H9 (cell line): ENCODE results near the gene DDO. TPM values are rescaled to one million over a fixed set of nuclear protein-coding genes. Genes with fewer than 3 reads are reported as not detected.

ENCODE experiments used
- DNase-seq: peaks from one replicate; pipeline ENCODE4 v3.0.0-alpha.2; 2017
- H2AFZ ChIP-seq: one replicate; pipeline ENCODE4 v1.6.1; 2013; ENCODE audit warnings: mild to moderate bottlenecking, low read length, control low read depth, moderate library complexity
- H2AK5ac ChIP-seq: 2 replicates; pipeline ENCODE4 v1.6.1; 2013; ENCODE audit warnings: low read length, control low read depth, mixed read lengths; ENCODE audit not compliant: insufficient read length
- H2BK120ac ChIP-seq: one replicate; pipeline ENCODE4 v1.6.1; 2013; ENCODE audit warnings: low read depth, mild to moderate bottlenecking, low read length, control low read depth, inconsistent platforms; ENCODE audit not compliant: poor library complexity, severe bottlenecking
- H2BK12ac ChIP-seq: 2 replicates; pipeline ENCODE4 v1.6.1; 2013; ENCODE audit warnings: low read length, control low read depth, mixed read lengths, low read depth; ENCODE audit not compliant: insufficient read length
- H2BK15ac ChIP-seq: 2 replicates; pipeline ENCODE4 v1.6.1; 2013; ENCODE audit warnings: low read depth, low read length, control low read depth
- H2BK20ac ChIP-seq: one replicate; pipeline ENCODE4 v1.6.1; 2013; ENCODE audit warnings: low read depth, mild to moderate bottlenecking, low read length, control low read depth, inconsistent platforms; ENCODE audit not compliant: poor library complexity, severe bottlenecking
- H2BK5ac ChIP-seq: 2 replicates; pipeline ENCODE4 v1.6.1; 2013; ENCODE audit warnings: low read length, control low read depth, mixed read lengths; ENCODE audit not compliant: insufficient read length
- H3K14ac ChIP-seq: 2 replicates; pipeline ENCODE4 v1.6.1; 2013; ENCODE audit warnings: low read length, control low read depth; ENCODE audit not compliant: insufficient read depth
- H3K18ac ChIP-seq: 2 replicates; pipeline ENCODE4 v1.6.1; 2013; ENCODE audit warnings: low read depth, mild to moderate bottlenecking, mixed read lengths, low read length, control low read depth; ENCODE audit not compliant: insufficient read length
- H3K23ac ChIP-seq: 2 replicates; pipeline ENCODE4 v1.6.1; 2013; ENCODE audit warnings: low read length, control low read depth, mixed read lengths, low read depth; ENCODE audit not compliant: insufficient read length
- H3K23me2 ChIP-seq: 2 replicates; pipeline ENCODE4 v1.6.1; 2013; ENCODE audit warnings: low read depth, mild to moderate bottlenecking, mixed read lengths, low read length, control low read depth; ENCODE audit not compliant: insufficient read length, poor library complexity, severe bottlenecking
- H3K27ac ChIP-seq: 2 replicates; pipeline ENCODE4 v1.5.1; 2013; ENCODE audit warnings: low read length, control low read depth, mixed read lengths, low read depth; ENCODE audit not compliant: insufficient read length
- H3K27me3 ChIP-seq: 2 replicates; pipeline ENCODE4 v1.6.1; 2013; ENCODE audit warnings: low read length, control low read depth, inconsistent platforms; ENCODE audit not compliant: insufficient read depth
- H3K4ac ChIP-seq: 2 replicates; pipeline ENCODE4 v1.6.1; 2013; ENCODE audit warnings: low read depth, mild to moderate bottlenecking, control low read depth, inconsistent platforms, low read length, moderate library complexity
- H3K4me1 ChIP-seq: 2 replicates; pipeline ENCODE4 v1.6.1; 2013; ENCODE audit warnings: low read length, control low read depth, inconsistent platforms; ENCODE audit not compliant: insufficient read depth
- H3K4me2 ChIP-seq: 2 replicates; pipeline ENCODE4 v1.6.1; 2013; ENCODE audit warnings: low read length, control low read depth, mixed read lengths; ENCODE audit not compliant: insufficient read length, insufficient read depth
- H3K56ac ChIP-seq: 2 replicates; pipeline ENCODE4 v1.6.1; 2013; ENCODE audit warnings: low read depth, mild to moderate bottlenecking, mixed read lengths, low read length, control low read depth; ENCODE audit not compliant: insufficient read length
- H3K79me1 ChIP-seq: 2 replicates; pipeline ENCODE4 v1.6.1; 2013; ENCODE audit warnings: low read depth, mild to moderate bottlenecking, moderate library complexity, low read length, control low read depth, inconsistent platforms; ENCODE audit not compliant: insufficient read depth, poor library complexity, severe bottlenecking
- H3K79me2 ChIP-seq: 2 replicates; pipeline ENCODE4 v1.6.1; 2013; ENCODE audit warnings: low read length, control low read depth, inconsistent platforms; ENCODE audit not compliant: insufficient read depth
- H3K9ac ChIP-seq: 2 replicates; pipeline ENCODE4 v1.6.1; 2013; ENCODE audit warnings: low read length, control low read depth, mixed read lengths; ENCODE audit not compliant: insufficient read length; ENCODE audit errors: extremely low read depth
- H3K9me3 ChIP-seq: one replicate; pipeline ENCODE4 v1.6.1; 2013; ENCODE audit warnings: low read depth, low read length, inconsistent platforms; ENCODE audit not compliant: control insufficient read depth
- H3T11ph ChIP-seq: one replicate; pipeline ENCODE4 v1.6.1; 2013; ENCODE audit warnings: mild to moderate bottlenecking, low read length, control low read depth, inconsistent platforms
- H4K20me1 ChIP-seq: one replicate; pipeline ENCODE4 v1.6.1; 2013; ENCODE audit not compliant: control insufficient read depth, insufficient read length, insufficient read depth
- H4K5ac ChIP-seq: 2 replicates; pipeline ENCODE4 v1.6.1; 2013; ENCODE audit warnings: low read depth, mild to moderate bottlenecking, mixed read lengths, low read length, control low read depth; ENCODE audit not compliant: insufficient read length
- H4K8ac ChIP-seq: replicated peaks from 2 replicates; pipeline ENCODE4 v1.6.1; 2013; ENCODE audit warnings: low read length, control low read depth, mixed read lengths, low read depth; ENCODE audit not compliant: insufficient read length
- H4K91ac ChIP-seq: 2 replicates; pipeline ENCODE4 v1.6.1; 2013; ENCODE audit warnings: low read depth, mild to moderate bottlenecking, moderate library complexity, mixed read lengths, low read length, control low read depth; ENCODE audit not compliant: insufficient read length
- H3K27ac Mint-ChIP-seq, 3 experiments: 2 replicates in 2 of 3; 3 replicates in 1 of 3; pipeline ENCODE4 v1.8.0; 2020 to 2021; ENCODE audit warnings: mixed read lengths in 3 of 3, mild to moderate bottlenecking in 1 of 3, moderate library complexity in 1 of 3
- H3K27me3 Mint-ChIP-seq: 2 replicates; pipeline ENCODE4 v1.8.0; 2021; ENCODE audit warnings: low read depth, mild to moderate bottlenecking, moderate library complexity, mixed read lengths
- H3K36me3 Mint-ChIP-seq, 3 experiments: 2 replicates in 2 of 3; 3 replicates in 1 of 3; pipeline ENCODE4 v1.8.0; 2020 to 2021; ENCODE audit warnings: low read depth in 3 of 3, mixed read lengths in 3 of 3; ENCODE audit not compliant: insufficient read depth in 1 of 3
- H3K4me1 Mint-ChIP-seq, 2 experiments: 2 replicates each; pipeline ENCODE4 v1.8.0; 2020; ENCODE audit warnings: mixed read lengths in 2 of 2
- H3K4me3 Mint-ChIP-seq, 2 experiments: 2 replicates in 1 of 2; 3 replicates in 1 of 2; pipeline ENCODE4 v1.8.0; 2020 to 2021; ENCODE audit warnings: mild to moderate bottlenecking in 2 of 2, mixed read lengths in 2 of 2, moderate library complexity in 1 of 2
- H3K9me3 Mint-ChIP-seq, 2 experiments: 2 replicates in 1 of 2; 3 replicates in 1 of 2; pipeline ENCODE4 v1.8.0; 2020; ENCODE audit warnings: mild to moderate bottlenecking in 2 of 2, mixed read lengths in 2 of 2, moderate library complexity in 1 of 2
- CTCF ChIP-seq: fragments of 200-600 bp; sonication (generic); conservative IDR thresholded peaks from 3 replicates; pipeline ENCODE4 v1.8.0; 2021; ENCODE audit warnings: antibody characterized with exemption, mild to moderate bottlenecking
- WGBS: extraction: QIAGEN DNeasy Blood & Tissue Kit; methylation state at CpG from one replicate; pipeline ENCODE4 v1.1.7; 2013; ENCODE audit warnings: missing lambda C conversion rate, low lambda C conversion rate, mixed read lengths; ENCODE audit not compliant: insufficient read length; ENCODE audit errors: extremely low coverage; 5-methylcytosine and 5-hydroxymethylcytosine counted together
- total RNA-seq: library from RNA; stranded (reverse); gene quantifications from 2 replicates; pipeline ENCODE4 v1.2.1, GENCODE V29; 2021

Gene DDO
- total RNA-seq, 1 experiment from 2014 or later, result not detected

GRCh38 chr6:110425816-110426215, 10.4 kb upstream of the DDO start:
- no peak overlapping the region for H3K4me2 ChIP-seq
- no peak overlapping the region for H2AK5ac ChIP-seq
- H3K79me2 ChIP-seq, result no peaks in the 10 kb centered on the region
- H2BK15ac ChIP-seq, result no peak overlapping the region
- H3K23ac ChIP-seq, result no peak overlapping the region
- Mint-ChIP-seq H3K9me3 (no peaks in the 10 kb centered on the region; a peak in 1 of 5 replicates), H3K4me3 (no peak overlapping the region), H3K36me3 (no peaks in the 10 kb centered on the region), H3K4me1 (peaks cover 10 to 14% of the 10 kb centered on the region in 2 experiments), H3K27me3 (peaks cover 5% of the 10 kb centered on the region), H3K27ac (no peak overlapping the region)
- H3K4ac ChIP-seq, result no peak overlapping the region
- no peaks in the 10 kb centered on the region; the same call in 1 of the 2 replicates for H3K4me1 ChIP-seq
- no peak overlapping the region for H4K91ac ChIP-seq
- no peak overlapping the region for H3K27ac ChIP-seq
- H3K27me3 ChIP-seq, result no peaks in the 10 kb centered on the region
- H4K8ac ChIP-seq, result no peak overlapping the region
- no peak overlapping the region for H3K56ac ChIP-seq
- no peaks in the 10 kb centered on the region for H3K23me2 ChIP-seq
- no peaks in the 10 kb centered on the region for H4K20me1 ChIP-seq
- H2BK20ac ChIP-seq, result no peak overlapping the region
- H4K5ac ChIP-seq, result no peak overlapping the region
- H3K14ac ChIP-seq, result no peak overlapping the region
- no peak for DNase-seq
- WGBS, result no CpG with 5 or more reads among the region's 5 CpGs
- no peak for TF ChIP-seq CTCF
- no peak overlapping the region for H2BK120ac ChIP-seq
- no peaks in the 10 kb centered on the region for H3K9me3 ChIP-seq
- H3K79me1 ChIP-seq, result no peaks in the 10 kb centered on the region
- H2BK12ac ChIP-seq, result no peak overlapping the region
- H2BK5ac ChIP-seq, result no peak overlapping the region
- no peak overlapping the region for H3K9ac ChIP-seq
- H2AFZ ChIP-seq, result no peak overlapping the region
- no peak overlapping the region for H3K18ac ChIP-seq
- H3T11ph ChIP-seq, result no peak overlapping the region
